HUES64 (cell line): ENCODE data around the gene TTC28.

Source experiments
- H3K27ac ChIP-seq: 2 replicates; pipeline ENCODE4 v1.7.0; 2013; ENCODE audit warnings: low read depth, low read length, inconsistent platforms
- H3K27me3 ChIP-seq: 2 replicates; pipeline ENCODE4 v1.6.1; 2013; ENCODE audit warnings: mild to moderate bottlenecking, low read length; ENCODE audit not compliant: insufficient read depth
- H3K36me3 ChIP-seq: 2 replicates; pipeline ENCODE4 v1.6.1; 2013; ENCODE audit warnings: mild to moderate bottlenecking, low read length; ENCODE audit not compliant: insufficient read depth
- H3K4me1 ChIP-seq: 2 replicates; pipeline ENCODE4 v1.6.1; 2013; ENCODE audit warnings: mild to moderate bottlenecking, low read length, moderate library complexity; ENCODE audit not compliant: insufficient read depth
- H3K4me3 ChIP-seq: 2 replicates; pipeline ENCODE4 v1.5.1; 2013; ENCODE audit warnings: mild to moderate bottlenecking, low read length, moderate library complexity
- H3K9ac ChIP-seq: 2 replicates; pipeline ENCODE4 v1.6.1; 2013; ENCODE audit warnings: mild to moderate bottlenecking, low read depth, low read length
- H3K9me3 ChIP-seq: 2 replicates; pipeline ENCODE4 v1.6.1; 2013; ENCODE audit warnings: low read depth, low read length; ENCODE audit not compliant: insufficient read depth
- WGBS: fragments of 150-250, 120-280 bp; methylation state at CpG from one replicate; pipeline ENCODE4 v1.1.7; 2013; ENCODE audit warnings: missing lambda C conversion rate; 5-methylcytosine and 5-hydroxymethylcytosine counted together

TTC28 gene

GRCh38 chr22:27993774-27994350 lies 685.8 kb downstream of the TTC28 start:
- no peaks in the 10 kb centered on the region for H3K27me3 ChIP-seq
- H3K4me1 ChIP-seq = peaks cover 4% of the 10 kb centered on the region
- 92% methylated on average over 9 of the region's 9 CpGs for WGBS
- H3K27ac ChIP-seq = no peak overlapping the region
- H3K36me3 ChIP-seq = no peaks in the 10 kb centered on the region; the same call in 1 of the 2 replicates
- H3K4me3 ChIP-seq = no peak overlapping the region
- H3K9ac ChIP-seq = no peak overlapping the region
- H3K9me3 ChIP-seq = no peaks in the 10 kb centered on the region

GRCh38 chr22:27993201-27993635 lies 686.4 kb downstream of the TTC28 start:
- 97% methylated on average over 12 of the region's 12 CpGs for WGBS
- Histone ChIP-seq H3K9me3 (no peaks in the 10 kb centered on the region), H3K27me3 (no peaks in the 10 kb centered on the region), H3K4me3 (no peak overlapping the region), H3K4me1 (peaks cover 4% of the 10 kb centered on the region), H3K27ac (no peak overlapping the region), H3K9ac (no peak overlapping the region), H3K36me3 (no peaks in the 10 kb centered on the region; the same call in 1 of the 2 replicates)

GRCh38 chr22:27992294-27993165 lies 687.1 kb downstream of the TTC28 start:
- Histone ChIP-seq H3K9ac (no peak overlapping the region; the same call in 1 of the 2 replicates), H3K9me3 (no peaks in the 10 kb centered on the region), H3K4me1 (peaks cover 4% of the 10 kb centered on the region), H3K36me3 (no peaks in the 10 kb centered on the region), H3K27me3 (no peaks in the 10 kb centered on the region), H3K4me3 (no peak overlapping the region), H3K27ac (no peak overlapping the region)
- 88% methylated on average over 23 of the region's 23 CpGs for WGBS

GRCh38 chr22:27991586-27992293 lies 687.9 kb downstream of the TTC28 start:
- H3K9ac ChIP-seq = no peak overlapping the region
- 87% methylated on average over 7 of the region's 7 CpGs for WGBS
- peaks cover 8% of the 10 kb centered on the region for H3K4me1 ChIP-seq
- no peaks in the 10 kb centered on the region for H3K9me3 ChIP-seq
- H3K27ac ChIP-seq = no peak overlapping the region
- H3K4me3 ChIP-seq = no peak overlapping the region
- H3K36me3 ChIP-seq = no peaks in the 10 kb centered on the region
- no peaks in the 10 kb centered on the region for H3K27me3 ChIP-seq

GRCh38 chr22:27990879-27991278 lies 688.8 kb downstream of the TTC28 start:
- Histone ChIP-seq H3K9ac (no peak overlapping the region), H3K27me3 (no peaks in the 10 kb centered on the region), H3K9me3 (no peaks in the 10 kb centered on the region), H3K27ac (no peak overlapping the region), H3K36me3 (peaks cover 1% of the 10 kb centered on the region; the same call in 1 of the 2 replicates), H3K4me3 (no peak overlapping the region), H3K4me1 (peaks cover 8% of the 10 kb centered on the region)
- 20% methylated on average over 12 of the region's 12 CpGs for WGBS

GRCh38 chr22:27990451-27990840 lies 689.2 kb downstream of the TTC28 start:
- WGBS = 94% methylated on average over 15 of the region's 15 CpGs

GRCh38 chr22:27989758-27990450 lies 689.7 kb downstream of the TTC28 start:
- WGBS = 94% methylated on average over 15 of the region's 15 CpGs
- Histone ChIP-seq H3K9me3 (no peaks in the 10 kb centered on the region), H3K27me3 (no peaks in the 10 kb centered on the region), H3K4me1 (peaks cover 8% of the 10 kb centered on the region), H3K36me3 (peaks cover 5% of the 10 kb centered on the region; the same call in 1 of the 2 replicates), H3K27ac (no peak overlapping the region), H3K9ac (no peak overlapping the region), H3K4me3 (no peak overlapping the region)

More at GRCh38 chr22:27990451-27990840, 689.2 kb downstream of the TTC28 start:
- Histone ChIP-seq H3K4me3 (no peak overlapping the region), H3K36me3 (peaks cover 5% of the 10 kb centered on the region; the same call in 1 of the 2 replicates), H3K9ac (no peak overlapping the region), H3K27me3 (no peaks in the 10 kb centered on the region), H3K27ac (no peak overlapping the region), H3K9me3 (no peaks in the 10 kb centered on the region), H3K4me1 (peaks cover 8% of the 10 kb centered on the region)

- H3K36me3 ChIP-seq = peaks cover 8% of the 10 kb centered on the region; the same call in 1 of the 2 replicates
- H3K4me1 ChIP-seq = peaks cover 8% of the 10 kb centered on the region
- no peaks in the 10 kb centered on the region for H3K9me3 ChIP-seq
- no peak overlapping the region for H3K9ac ChIP-seq
- no peaks in the 10 kb centered on the region for H3K27me3 ChIP-seq
- H3K4me3 ChIP-seq = no peak overlapping the region
- 95% methylated on average over 7 of the region's 7 CpGs for WGBS
- no peak overlapping the region for H3K27ac ChIP-seq
Measured at GRCh38 chr22:27988704-27989103, 690.9 kb downstream of the TTC28 start.

GRCh38 chr22:27987557-27987956 lies 692.1 kb downstream of the TTC28 start:
- peaks cover 8% of the 10 kb centered on the region for H3K4me1 ChIP-seq
- H3K36me3 ChIP-seq = peaks cover 8% of the 10 kb centered on the region; the same call in 1 of the 2 replicates
- no peak overlapping the region for H3K4me3 ChIP-seq
- no peaks in the 10 kb centered on the region for H3K9me3 ChIP-seq
- no peak overlapping the region for H3K27ac ChIP-seq
- no peak overlapping the region for H3K9ac ChIP-seq
- no peaks in the 10 kb centered on the region for H3K27me3 ChIP-seq
- 84% methylated on average over 6 of the region's 6 CpGs for WGBS

GRCh38 chr22:27986937-27987336 lies 692.7 kb downstream of the TTC28 start:
- Histone ChIP-seq H3K36me3 (peaks cover 8% of the 10 kb centered on the region; the same call in 1 of the 2 replicates), H3K4me1 (peaks cover 8% of the 10 kb centered on the region)
- 92% methylated on average over 5 of the region's 5 CpGs for WGBS

More at GRCh38 chr22:27986937-27987336, 692.7 kb downstream of the TTC28 start:
- H3K9ac ChIP-seq = no peak overlapping the region
- H3K9me3 ChIP-seq = no peaks in the 10 kb centered on the region
- H3K4me3 ChIP-seq = no peak overlapping the region
- no peaks in the 10 kb centered on the region for H3K27me3 ChIP-seq
- no peak overlapping the region for H3K27ac ChIP-seq
